Colonic mucosa (tissue), 4 donors: ENCODE results near the gene TRIM9. TPM values are rescaled to one million over a fixed set of nuclear protein-coding genes. Genes with fewer than 3 reads are reported as not detected.
"Not testable (repeated sequence)": the region's sequence is repeated elsewhere in the genome, so short reads cannot be mapped to it uniquely, and the experiment has no call there.

ENCODE experiments used
- DNase-seq: peaks from one replicate; pipeline ENCODE4 v3.0.0-alpha.2; 2020
- H3K27ac ChIP-seq: fragments of 200-600 bp; one replicate; pipeline ENCODE4 v1.8.0; 2021
- H3K27me3 ChIP-seq: fragments of 200-600 bp; one replicate; pipeline ENCODE4 v1.8.0; 2021
- H3K36me3 ChIP-seq: fragments of 200-600 bp; one replicate; pipeline ENCODE4 v1.8.0; 2021
- H3K4me1 ChIP-seq: fragments of 200-600 bp; one replicate; pipeline ENCODE4 v1.8.0; 2021; ENCODE audit warnings: mild to moderate bottlenecking
- H3K4me3 ChIP-seq: fragments of 200-600 bp; one replicate; pipeline ENCODE4 v1.8.0; 2021
- H3K9ac ChIP-seq, 2 donors: one replicate each; pipeline ENCODE4 v1.7.0; 2013; ENCODE audit warnings: control low read depth in 2 of 2, low read depth in 2 of 2, low read length in 2 of 2
- H3K9me3 ChIP-seq: fragments of 200-600 bp; one replicate; pipeline ENCODE4 v1.8.0; 2021
- CTCF ChIP-seq: fragments of 200-600 bp; IDR thresholded peaks from one replicate; pipeline ENCODE4 v1.8.0; 2022; ENCODE audit warnings: antibody characterized with exemption, mild to moderate bottlenecking
- intact Hi-C: fragments of 100-400 bp; cut with DNase I; formaldehyde crosslinking; loops from one replicate; pipeline ENCODE4 v1.14.1; 2022
- total RNA-seq, 2 donors: library from RNA; stranded (reverse); fragmentation: NEBNext Ultra II Directional in 1 of 2; extraction: Animal tissue kit (Norgen Biotek cat#: 25700) in 1 of 2; gene quantifications; one replicate each; pipeline ENCODE4 v1.2.1, GENCODE V29; 2021
- donor health status: healthy.
- donor health status: DM: no; HTN: no; CAD: no.
- donor health status: DM: no; HTN: no; CAD: no.

The TRIM9 gene
- total RNA-seq, 2 donors from 2014 or later, result 0.49 to 0.66 TPM

DNA sequence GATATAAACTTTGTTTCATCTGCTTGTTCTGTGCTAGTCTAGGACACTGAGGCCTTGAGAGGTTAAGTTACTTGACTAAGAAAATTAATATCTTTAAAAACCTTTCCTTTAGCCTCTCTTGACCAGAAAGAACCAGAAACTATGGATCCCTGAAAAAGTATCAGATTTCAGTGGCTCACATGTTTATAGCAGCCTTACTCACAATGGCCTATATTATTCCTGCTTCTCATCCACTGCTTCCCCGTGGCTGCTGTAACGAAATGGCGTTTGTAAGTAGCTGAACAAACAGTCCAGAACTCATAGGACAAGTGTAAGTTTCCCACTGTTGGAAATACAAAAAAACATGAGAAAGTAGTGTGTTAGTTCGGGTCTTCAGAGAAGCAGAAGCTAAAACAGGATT, 147.5 kb downstream of the TRIM9 start:
- TF ChIP-seq CTCF, result no peak
- H3K36me3 ChIP-seq, result no peaks in the 10 kb centered on the region
- no peak overlapping the region for H3K27ac ChIP-seq
- DNase-seq, result no peak
- no peak overlapping the region for H3K9ac ChIP-seq
- no peaks in the 10 kb centered on the region for H3K27me3 ChIP-seq
- peaks cover 4% of the 10 kb centered on the region for H3K4me1 ChIP-seq
- no peaks in the 10 kb centered on the region for H3K9me3 ChIP-seq
- no peak overlapping the region for H3K4me3 ChIP-seq
- intact Hi-C loops, result no loop called here

DNA sequence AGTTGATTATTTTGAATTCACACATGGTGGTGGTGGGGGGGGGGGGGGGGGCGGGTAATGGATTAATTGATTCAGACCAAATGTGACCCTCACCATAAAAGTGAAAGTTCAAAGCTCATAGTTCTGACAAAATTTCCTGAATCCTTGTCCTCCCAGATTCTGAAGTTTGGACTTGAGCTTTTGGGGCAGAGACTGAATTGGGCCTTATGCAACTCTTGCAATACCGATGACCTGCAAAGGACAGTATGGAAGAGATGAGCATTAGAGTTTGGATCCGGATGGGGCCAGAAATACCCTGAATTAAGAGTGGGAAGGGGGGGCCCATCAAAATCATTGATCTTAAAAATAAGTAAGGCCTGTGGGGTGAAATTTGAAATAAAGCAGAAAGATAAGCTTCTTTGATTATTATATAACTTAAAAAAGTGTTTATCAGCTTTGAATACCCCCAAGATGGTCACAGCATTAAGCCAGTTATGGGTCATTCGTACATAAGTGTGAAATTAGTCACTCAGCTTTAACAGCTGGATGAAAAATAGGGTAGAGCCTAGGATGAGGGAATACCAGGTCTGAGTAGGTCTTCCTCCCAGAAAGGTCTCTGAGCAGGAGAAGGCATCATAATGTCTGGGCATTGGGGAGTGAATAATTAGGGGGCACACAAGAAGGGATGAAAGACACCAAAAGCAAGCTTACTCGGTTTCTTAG, 148.5 kb downstream of the TRIM9 start:
- H3K4me1 ChIP-seq, result peaks cover 4% of the 10 kb centered on the region
- no peak overlapping the region for H3K9ac ChIP-seq
- H3K36me3 ChIP-seq, result no peaks in the 10 kb centered on the region
- H3K27me3 ChIP-seq, result no peaks in the 10 kb centered on the region
- intact Hi-C loops, result no loop called here
- no peak for DNase-seq
- H3K4me3 ChIP-seq, result no peak overlapping the region
- TF ChIP-seq CTCF, result no peak
- no peaks in the 10 kb centered on the region for H3K9me3 ChIP-seq
- H3K27ac ChIP-seq, result no peak overlapping the region

DNA sequence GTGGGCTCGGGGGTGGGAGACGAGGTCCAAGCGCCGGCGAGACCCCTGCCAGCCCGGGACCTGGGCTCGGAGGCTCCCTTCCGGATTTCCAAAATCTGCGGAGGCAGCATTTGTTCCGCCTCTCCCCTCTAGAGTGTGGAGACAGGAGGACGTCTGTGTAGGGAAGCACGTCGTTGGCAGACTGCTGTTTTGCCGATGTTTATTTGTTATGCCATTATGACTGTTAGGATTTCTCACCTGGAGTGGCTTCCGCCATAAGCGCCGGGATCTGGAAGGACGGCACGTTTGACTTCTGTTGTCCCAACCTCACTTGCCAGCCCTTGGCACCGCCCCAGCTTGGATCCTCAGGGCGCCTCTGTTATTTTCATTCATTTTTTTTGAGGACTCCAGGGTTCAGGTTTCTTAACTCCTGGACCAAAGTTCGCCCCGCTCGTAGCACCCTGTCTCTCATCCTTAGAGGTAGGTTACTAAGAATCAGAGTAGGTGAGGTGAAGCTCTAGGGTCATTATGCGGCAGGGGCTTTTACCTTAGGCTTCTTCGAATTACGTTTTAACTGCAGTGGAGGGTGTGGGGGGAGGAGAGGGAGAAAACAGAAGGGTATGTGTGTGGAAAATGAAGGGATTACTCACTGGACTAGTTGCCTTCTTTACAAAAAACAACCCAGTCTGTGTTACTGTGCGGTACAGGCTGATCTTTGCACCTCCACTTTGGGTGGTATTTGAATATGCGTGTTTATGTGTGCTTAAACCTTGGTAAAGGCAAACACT, 150.1 kb downstream of the TRIM9 start:
- no peak for TF ChIP-seq CTCF
- Histone ChIP-seq H3K4me3 (peak overlapping the region; percentile 80), H3K9me3 (no peaks in the 10 kb centered on the region), H3K36me3 (no peaks in the 10 kb centered on the region), H3K27me3 (no peaks in the 10 kb centered on the region), H3K4me1 (peaks cover 4% of the 10 kb centered on the region), H3K27ac (peak overlapping the region; percentile 85), H3K9ac (peak overlapping the region; percentile 42 to 82)
- peak; percentile 75 for DNase-seq
- intact Hi-C loops, result no loop called here

DNA sequence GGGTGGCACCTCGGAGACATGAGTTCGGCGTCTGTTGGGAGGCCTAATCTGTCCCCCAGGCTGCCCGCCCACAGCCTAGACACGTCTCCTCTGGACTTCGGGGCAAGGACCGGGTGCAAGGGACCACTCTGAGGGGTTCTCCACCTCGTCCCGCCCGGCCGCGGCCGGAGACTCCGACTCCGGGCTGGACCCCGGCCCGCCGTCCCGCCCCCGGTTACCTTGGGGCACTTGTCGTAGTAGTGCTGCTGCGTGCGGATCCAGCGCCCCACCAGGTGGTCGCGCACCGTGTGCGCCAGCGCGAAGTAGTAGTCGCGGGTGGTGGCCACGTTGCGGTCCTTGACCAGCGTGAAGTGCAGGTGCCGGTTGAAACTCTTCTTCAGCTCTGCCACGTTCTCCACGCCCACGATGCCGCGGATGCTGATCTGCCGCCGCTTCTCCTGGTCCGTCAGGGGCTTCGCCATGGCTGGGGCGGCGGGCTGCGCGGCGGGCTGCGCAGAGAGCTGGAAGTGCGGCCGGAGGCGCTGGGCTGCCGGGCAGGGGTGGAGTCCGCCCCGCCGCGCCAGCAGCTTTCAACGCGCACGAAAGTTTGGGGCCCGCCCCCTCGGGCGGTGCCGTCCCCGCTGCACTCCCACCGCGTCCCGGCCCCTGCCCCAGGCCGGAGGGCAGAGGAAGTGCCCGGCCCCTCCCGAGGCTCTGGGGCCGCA, 150.8 kb downstream of the TRIM9 start, which contains the start of gene PYGL:
Gene PYGL (minus strand): TSS at position 541 of the 704 bp plus-strand sequence. CDS start 80 bp downstream, at position 461.
- Histone ChIP-seq H3K4me1 (peaks cover 4% of the 10 kb centered on the region), H3K27me3 (no peaks in the 10 kb centered on the region), H3K9ac (peak within 1 kb of the TSS; percentile 42 to 82), H3K36me3 (no peaks in the 10 kb centered on the region), H3K27ac (peak within 1 kb of the TSS; percentile 85), H3K4me3 (peak within 1 kb of the TSS; percentile 80), H3K9me3 (no peaks in the 10 kb centered on the region)
- peak; percentile 80 for DNase-seq
- no peak for TF ChIP-seq CTCF
- intact Hi-C loops, result no loop called here

GRCh38 chr14:50943261-50943942, 151.5 kb downstream of the TRIM9 start:
- H3K9ac ChIP-seq, result peak overlapping the region; percentile 27 to 82
- TF ChIP-seq CTCF, result no peak
- DNase-seq, result peak; percentile 63
- peak overlapping the region; percentile 85 for H3K27ac ChIP-seq
- H3K27me3 ChIP-seq, result no peaks in the 10 kb centered on the region
- H3K9me3 ChIP-seq, result no peaks in the 10 kb centered on the region
- H3K36me3 ChIP-seq, result no peaks in the 10 kb centered on the region
- peak overlapping the region; percentile 80 for H3K4me3 ChIP-seq
- H3K4me1 ChIP-seq, result peaks cover 8% of the 10 kb centered on the region
- intact Hi-C loops, result no loop called here

DNA sequence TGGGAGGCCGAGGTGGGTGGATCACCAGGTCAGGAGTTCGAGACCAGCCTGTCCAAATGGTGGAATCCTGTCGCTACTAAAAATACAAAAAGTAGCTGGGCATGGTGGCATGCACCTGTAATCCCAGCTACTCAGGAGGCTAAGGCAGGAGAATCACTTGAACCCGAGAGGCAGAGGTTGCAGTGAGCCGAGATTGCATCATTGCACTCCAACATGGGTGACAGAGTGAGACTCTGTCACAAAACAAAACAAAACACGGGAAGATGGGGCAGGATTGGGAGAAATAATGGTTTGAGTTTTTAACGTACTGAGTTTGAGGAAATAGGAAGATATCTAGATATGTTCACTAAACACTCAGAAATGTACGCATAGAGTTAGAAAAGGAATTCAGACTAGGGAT, 153.3 kb downstream of the TRIM9 start:
- H3K4me1 ChIP-seq, result not testable (repeated sequence)

More for the DNA sequence above, 153.3 kb downstream of the TRIM9 start:
- H3K27ac ChIP-seq, H3K9ac ChIP-seq, intact Hi-C loops, DNase-seq, H3K36me3 ChIP-seq, H3K4me3 ChIP-seq, H3K27me3 ChIP-seq, H3K9me3 ChIP-seq: not testable (repeated sequence)
